GM19463 (cell line): ENCODE measurements around the gene NCOA3.
"Not testable (repeated sequence)": the region's sequence is repeated elsewhere in the genome, so short reads cannot be mapped to it uniquely, and the experiment has no call there.

Experiments used
- ATAC-seq: cut with Tn5 transposase; IDR thresholded peaks from one replicate; pipeline ENCODE4 v1.9.1; 2021; ENCODE audit warnings: mild to moderate bottlenecking, moderate library complexity; ENCODE audit not compliant: unreplicated experiment

Gene NCOA3

DNA sequence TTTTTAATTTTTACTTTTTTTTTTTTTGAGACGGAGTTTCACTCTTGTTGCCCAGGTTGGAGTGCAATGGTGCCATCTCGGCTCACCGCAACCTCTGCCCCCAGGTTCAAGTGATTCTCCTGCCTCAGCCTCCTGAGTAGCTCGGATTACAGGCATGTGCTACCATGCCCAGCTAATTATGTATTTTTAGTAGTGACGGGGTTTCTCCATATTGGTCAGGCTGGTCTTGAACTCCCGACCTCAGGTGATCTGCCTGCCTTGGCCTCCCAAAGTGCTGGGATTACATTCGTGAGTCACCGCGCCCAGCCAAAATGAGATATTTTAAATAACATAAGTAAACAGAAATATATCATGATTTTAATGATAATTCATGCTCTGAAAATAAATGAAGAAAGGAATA, 1.6 kb upstream of the NCOA3 start:
- ATAC-seq: not testable (repeated sequence)

GRCh38 chr20:47500554-47500953, 1.1 kb upstream of the NCOA3 start:
- ATAC-seq: no peak

DNA sequence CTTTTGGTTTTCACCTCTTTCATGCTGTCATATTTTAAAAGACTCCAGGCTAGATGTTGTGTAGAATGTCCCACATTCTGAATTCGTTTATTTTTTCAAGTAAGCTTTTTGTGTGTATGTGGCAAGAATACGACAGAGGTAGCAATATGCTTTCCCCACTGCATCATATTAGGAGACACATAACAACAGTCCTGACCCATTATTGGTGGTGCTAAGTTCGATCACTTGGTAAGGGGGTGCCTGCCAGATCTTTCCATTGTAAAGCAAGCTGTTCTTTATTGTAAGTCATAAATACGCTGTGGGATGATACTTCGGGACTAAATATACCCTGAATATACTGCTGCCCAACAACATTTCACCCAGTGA, 588 bp upstream of the NCOA3 start:
- ATAC-seq: no peak

- no peak for ATAC-seq
Observed at GRCh38 chr20:47502271-47503239, 868 bp downstream of the NCOA3 start.

DNA sequence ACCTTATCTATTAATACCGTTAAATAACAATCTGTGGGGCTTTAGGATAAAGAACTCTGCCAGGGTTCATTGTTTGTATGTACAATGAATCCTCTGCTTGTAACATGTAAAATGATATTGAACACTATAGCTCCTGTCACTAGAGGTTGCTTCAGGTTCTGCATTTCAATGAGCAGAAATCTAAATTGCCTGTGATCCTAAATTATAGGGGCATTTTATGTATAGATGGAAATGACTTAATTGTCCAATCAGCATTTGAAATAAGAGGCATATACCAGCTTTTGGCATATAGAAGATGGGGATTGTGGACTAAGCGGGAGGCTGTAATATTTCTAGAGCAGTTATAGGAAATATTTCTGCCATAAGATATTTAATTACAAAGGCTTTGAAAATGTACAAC, 2.0 kb downstream of the NCOA3 start:
- no peak for ATAC-seq

- ATAC-seq: no peak
Observed at GRCh38 chr20:47506335-47506734, 4.6 kb downstream of the NCOA3 start.

DNA sequence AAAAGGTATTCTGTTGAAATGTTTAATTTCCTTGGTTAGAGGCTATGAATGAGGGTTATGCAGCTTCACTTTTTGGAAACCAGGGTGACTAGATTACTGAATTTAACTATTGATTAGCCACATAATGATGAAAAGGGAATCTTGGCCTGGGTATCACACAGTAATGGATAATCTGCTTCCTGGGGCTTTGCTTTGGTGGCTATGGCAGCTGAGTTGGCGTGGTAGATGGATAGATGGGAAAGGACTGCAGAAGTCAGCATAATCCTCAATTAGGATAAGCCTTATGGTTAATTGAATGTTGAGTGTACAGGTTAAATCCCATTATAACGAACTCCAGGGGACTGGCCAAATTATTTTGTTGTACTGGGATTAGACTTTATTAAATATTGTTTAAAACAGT, 5.2 kb downstream of the NCOA3 start:
- ATAC-seq: no peak

- not testable (repeated sequence) for ATAC-seq
Observed at GRCh38 chr20:47507275-47507981, 5.7 kb downstream of the NCOA3 start.

- ATAC-seq: no peak
Observed at GRCh38 chr20:47508278-47508677, 6.6 kb downstream of the NCOA3 start.

DNA sequence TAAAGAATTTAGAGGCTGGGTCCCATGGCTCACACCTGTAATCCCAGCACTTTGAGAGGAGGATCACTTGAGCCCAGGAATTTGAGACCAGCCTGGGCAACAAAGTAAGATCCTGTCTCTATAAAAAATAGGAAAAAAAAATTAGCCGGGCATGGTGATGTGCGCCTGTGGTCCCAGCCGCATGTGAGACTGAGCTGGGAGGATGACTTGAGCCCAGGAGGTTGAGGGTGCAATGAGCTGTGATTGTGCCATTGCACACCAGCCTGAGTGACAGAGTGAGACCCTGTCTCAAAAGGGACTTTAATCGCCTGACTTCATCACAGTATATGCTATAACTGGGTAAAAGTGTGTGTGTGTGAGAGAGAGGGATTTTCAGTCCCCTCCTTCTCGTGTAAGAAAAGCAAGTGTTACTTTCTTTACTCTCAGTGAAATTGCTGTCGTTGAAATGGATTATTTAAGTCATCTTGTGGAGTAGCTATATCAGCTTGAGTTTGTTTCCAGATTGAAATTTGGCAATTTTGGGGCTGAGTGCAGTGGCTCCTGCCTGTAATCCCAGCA, 7.5 kb downstream of the NCOA3 start:
- ATAC-seq: no peak

DNA sequence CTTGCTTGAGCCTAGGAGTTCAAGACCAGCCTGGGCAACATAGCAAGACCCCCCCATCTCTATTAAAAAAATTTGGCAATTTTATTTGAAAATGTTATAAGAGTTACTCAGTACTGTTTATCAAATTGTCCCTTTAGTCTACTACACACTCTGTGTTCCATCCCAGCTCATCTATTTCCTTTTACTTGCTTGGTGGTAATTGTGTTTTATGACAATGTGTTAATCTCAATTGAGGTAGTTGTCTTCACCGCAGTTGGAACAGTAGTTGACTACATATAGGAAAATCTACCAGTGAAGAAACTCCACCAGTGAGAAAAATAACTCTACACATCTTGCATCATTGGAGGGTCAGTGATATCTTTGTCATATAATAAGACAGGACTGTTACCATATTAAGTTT, 8.0 kb downstream of the NCOA3 start:
- ATAC-seq: no peak

DNA sequence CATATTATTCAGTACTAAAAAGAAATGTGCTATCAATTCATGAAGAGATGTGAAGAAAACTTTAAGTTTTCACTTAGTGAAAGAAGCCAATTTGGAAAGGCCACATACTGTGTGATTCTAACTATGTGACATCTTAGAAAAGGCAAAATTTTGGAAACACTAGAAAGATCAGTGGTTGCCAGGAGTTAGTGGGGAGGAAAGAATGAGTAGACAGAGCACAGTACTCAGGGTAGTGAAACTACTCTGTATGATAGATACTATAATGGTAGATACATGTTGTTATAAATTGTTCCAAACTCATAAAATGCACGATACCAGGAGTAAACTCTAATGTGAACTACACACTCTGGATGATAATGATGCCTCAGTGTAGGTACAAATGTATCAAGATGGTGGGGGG, 14.2 kb downstream of the NCOA3 start:
- ATAC-seq: no peak

- no peak for ATAC-seq
Observed at GRCh38 chr20:47521059-47521808, 19.5 kb downstream of the NCOA3 start.

DNA sequence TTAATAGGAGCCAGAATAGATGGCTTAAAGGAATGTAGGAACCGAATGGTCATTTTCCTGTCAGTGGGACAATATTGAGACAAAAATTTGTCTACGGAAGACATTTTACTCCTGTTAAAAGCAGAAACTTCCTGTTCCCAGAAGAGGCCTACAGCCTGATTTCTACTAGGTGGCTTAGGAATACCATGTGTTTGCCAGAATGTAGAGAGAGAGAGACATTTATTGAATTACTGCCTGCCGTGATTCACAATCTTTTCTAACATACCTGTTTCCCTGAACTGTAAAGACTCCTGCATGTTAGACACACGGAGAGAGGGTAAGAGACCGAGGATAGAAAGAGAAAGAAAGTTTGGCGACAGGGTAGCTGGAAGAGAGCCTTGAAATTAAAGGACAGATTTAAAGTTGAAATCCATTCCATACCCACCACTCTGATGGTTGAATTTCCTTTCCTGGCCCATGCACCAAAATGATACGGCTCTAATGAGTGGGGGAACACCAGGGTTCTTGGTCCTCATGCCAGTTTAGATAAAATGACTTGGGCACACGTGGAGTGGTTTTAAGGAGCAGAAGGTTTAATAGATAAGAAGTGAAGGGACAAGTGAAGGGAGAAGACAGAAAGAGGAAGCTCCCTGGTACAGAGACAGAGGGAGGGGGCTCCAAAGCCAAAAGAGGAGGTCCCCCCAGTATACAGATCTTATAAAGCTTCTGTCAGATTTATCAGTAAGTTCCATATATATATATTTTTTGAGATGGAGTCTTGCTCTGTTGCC, 22.5 kb downstream of the NCOA3 start:
- ATAC-seq: no peak

- ATAC-seq: no peak
Observed at GRCh38 chr20:47527004-47527800, 25.5 kb downstream of the NCOA3 start.

DNA sequence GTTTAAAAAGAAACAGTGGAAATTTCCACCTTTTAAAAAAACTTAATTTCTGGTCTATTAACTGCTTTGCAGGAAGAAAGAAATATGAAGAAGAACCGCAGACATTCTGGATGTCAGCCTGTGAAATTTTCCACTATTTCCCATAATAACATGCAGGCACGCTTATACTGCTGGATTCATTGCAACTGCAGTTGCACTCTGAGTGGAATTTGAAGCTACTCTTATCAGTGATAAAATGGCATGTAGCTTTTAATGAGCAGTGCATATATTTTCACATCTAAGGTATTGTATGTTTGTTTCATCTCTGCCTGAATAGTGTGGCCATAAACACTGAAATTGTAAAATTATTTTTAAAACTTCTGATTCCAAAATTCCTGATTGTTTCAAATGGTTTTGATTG, 28.2 kb downstream of the NCOA3 start:
- no peak for ATAC-seq

- no peak for ATAC-seq
Observed at GRCh38 chr20:47531458-47531857, 29.8 kb downstream of the NCOA3 start.

GRCh38 chr20:47532002-47532401, 30.3 kb downstream of the NCOA3 start:
- ATAC-seq: no peak

- no peak for ATAC-seq
Observed at GRCh38 chr20:47533518-47534062, 31.9 kb downstream of the NCOA3 start.
